CD14-positive monocyte (primary cell): ENCODE measurements around the gene TULP3. TPM values are rescaled to one million over a fixed set of nuclear protein-coding genes. Genes with fewer than 3 reads are reported as not detected.

Experiments used
- DNase-seq, 3 donors: peaks; one replicate each; pipeline ENCODE4 v3.0.0-alpha.2; 2011 to 2022
- H2AFZ ChIP-seq: 2 replicates; pipeline ENCODE4 v1.6.0; 2012; ENCODE audit warnings: mild to moderate bottlenecking, low read depth, low read length, inconsistent platforms; ENCODE audit not compliant: insufficient read depth, poor library complexity, severe bottlenecking
- H3K27ac ChIP-seq, 2 donors: 1 replicate in 1 of 2; 2 replicates in 1 of 2; pipeline ENCODE4 v1.5.1; 2012 to 2013; ENCODE audit warnings: low read length in 2 of 2, control low read depth in 1 of 2, inconsistent platforms in 1 of 2, low read depth in 1 of 2, mild to moderate bottlenecking in 1 of 2
- H3K27me3 ChIP-seq, 2 donors: one replicate each; pipeline versions ENCODE4 v1.6.0 to v1.6.1; 2011 to 2013; ENCODE audit warnings: low read length in 2 of 2; ENCODE audit not compliant: control insufficient read depth in 2 of 2, insufficient read depth in 2 of 2
- H3K36me3 ChIP-seq, 2 donors: replicated peaks in 1 of 2; 1 replicate in 1 of 2; 2 replicates in 1 of 2; pipeline versions ENCODE4 v1.5.1 to v1.6.1; 2012 to 2013; ENCODE audit warnings: low read length in 2 of 2, control low read depth in 1 of 2, inconsistent platforms in 1 of 2, mild to moderate bottlenecking in 1 of 2; ENCODE audit not compliant: insufficient read depth in 2 of 2, control insufficient read depth in 1 of 2
- H3K4me1 ChIP-seq, 2 donors: 1 replicate in 1 of 2; 2 replicates in 1 of 2; pipeline versions ENCODE4 v1.5.1 to v1.6.1; 2012 to 2013; ENCODE audit warnings: low read length in 2 of 2, control low read depth in 1 of 2, inconsistent platforms in 1 of 2, mild to moderate bottlenecking in 1 of 2, moderate library complexity in 1 of 2; ENCODE audit not compliant: insufficient read depth in 2 of 2, control insufficient read depth in 1 of 2
- H3K4me2 ChIP-seq: replicated peaks from 2 replicates; pipeline ENCODE3; 2012; ENCODE audit warnings: low read length, moderate library complexity, mild to moderate bottlenecking; ENCODE audit not compliant: poor library complexity, severe bottlenecking; ENCODE audit errors: extremely low read depth
- H3K4me3 ChIP-seq, 3 experiments: fragments of 200-600 bp in 1 of 3; sonication (generic) in 1 of 3; replicated peaks in 1 of 3; 1 replicate in 2 of 3; 2 replicates in 1 of 3; pipeline ENCODE4 v1.5.1; 2011 to 2013; ENCODE audit warnings: low read length in 3 of 3, mild to moderate bottlenecking in 3 of 3, control low read depth in 2 of 3, low read depth in 2 of 3, inconsistent platforms in 1 of 3, moderate library complexity in 1 of 3
- H3K79me2 ChIP-seq: 2 replicates; pipeline ENCODE4 v1.6.0; 2012; ENCODE audit warnings: mild to moderate bottlenecking, control low read depth, inconsistent platforms, low read length, moderate library complexity; ENCODE audit not compliant: insufficient read depth
- H3K9ac ChIP-seq: 2 replicates; pipeline ENCODE4 v1.6.0; 2017; ENCODE audit warnings: low read length, mild to moderate bottlenecking; ENCODE audit not compliant: insufficient read depth, poor library complexity, severe bottlenecking
- H3K9me3 ChIP-seq, 2 donors: replicated peaks in 1 of 2; 1 replicate in 1 of 2; 2 replicates in 1 of 2; pipeline versions ENCODE4 v1.5.1 to v1.6.1; 2012 to 2013; ENCODE audit warnings: low read length in 2 of 2, control low read depth in 1 of 2; ENCODE audit not compliant: control insufficient read depth in 1 of 2, insufficient read depth in 1 of 2
- H4K20me1 ChIP-seq: 2 replicates; pipeline ENCODE4 v1.6.0; 2012; ENCODE audit warnings: mild to moderate bottlenecking, low read length, control low read depth, moderate library complexity; ENCODE audit not compliant: insufficient read depth
- H3K27ac Mint-ChIP-seq, 7 donors: one replicate each; pipeline ENCODE4 v1.8.0; 2020; ENCODE audit warnings: mild to moderate bottlenecking in 7 of 7, mixed read lengths in 7 of 7, moderate library complexity in 6 of 7, inconsistent platforms in 2 of 7
- H3K27me3 Mint-ChIP-seq, 3 donors: one replicate each; pipeline ENCODE4 v1.8.0; 2021 to 2022; ENCODE audit warnings: low read depth in 3 of 3, mild to moderate bottlenecking in 3 of 3, mixed read lengths in 3 of 3, moderate library complexity in 3 of 3, inconsistent platforms in 1 of 3
- H3K36me3 Mint-ChIP-seq, 2 donors: one replicate each; pipeline ENCODE4 v1.8.0; 2020; ENCODE audit warnings: mixed read lengths in 2 of 2, inconsistent platforms in 1 of 2, mild to moderate bottlenecking in 1 of 2
- H3K4me1 Mint-ChIP-seq: one replicate; pipeline ENCODE4 v1.8.0; 2020; ENCODE audit warnings: mild to moderate bottlenecking, mixed read lengths
- H3K4me3 Mint-ChIP-seq, 2 donors: one replicate each; pipeline ENCODE4 v1.8.0; 2020; ENCODE audit warnings: mild to moderate bottlenecking in 2 of 2, mixed read lengths in 2 of 2, moderate library complexity in 1 of 2
- H3K9me3 Mint-ChIP-seq, 7 donors: one replicate each; pipeline ENCODE4 v1.8.0; 2020 to 2022; ENCODE audit warnings: mixed read lengths in 7 of 7, mild to moderate bottlenecking in 6 of 7, moderate library complexity in 6 of 7, inconsistent platforms in 2 of 7
- CTCF ChIP-seq: fragments of 200-600 bp; IDR thresholded peaks from one replicate; pipeline ENCODE4 v1.8.0; 2022; ENCODE audit warnings: antibody characterized with exemption, mild to moderate bottlenecking
- WGBS: methylation state at CpG from one replicate; pipeline ENCODE4 v1.1.5; 2013; ENCODE audit warnings: missing lambda C conversion rate; ENCODE audit not compliant: insufficient coverage; 5-methylcytosine and 5-hydroxymethylcytosine counted together
- intact Hi-C, 2 donors: fragments of 100-400 bp; cut with micrococcal nuclease; formaldehyde crosslinking; loops; one replicate each; pipeline versions ENCODE4 v1.15.0 to v1.15.1; 2023
- polyA plus RNA-seq, 3 donors: library from polyadenylated mRNA; depleted of rRNA in 1 of 3; unstranded in 2 of 3; stranded (reverse) in 1 of 3; fragments of 300-500 nt in 2 of 3; fragments of >200 nt in 1 of 3; fragmentation: Illumina TruSeq in 2 of 3; gene quantifications; 1 replicate in 2 of 3; 2 replicates in 1 of 3; pipeline ENCODE4 v1.2.3, GENCODE V29; 2012 to 2021

Gene TULP3
- polyA plus RNA-seq, 3 donors = 1.7 to 3.6 (median 2.3) TPM

- intact Hi-C loops = loop anchor here in 1 of 2 donors (2.0 kb wide), 1 partner anchor 13 kb away; the partner anchor contains the start of genes FOXM1 and RHNO1
- Mint-ChIP-seq H3K4me3 (peak overlapping the region; percentile 95 to 96), H3K27me3 (peaks cover 4 to 14% (median 13%) of the 10 kb centered on the region in 3 donors), H3K9me3 (no peaks in the 10 kb centered on the region), H3K4me1 (peaks cover 15% of the 10 kb centered on the region), H3K36me3 (peaks cover 15 to 22% of the 10 kb centered on the region in 2 donors), H3K27ac (peak overlapping the region; percentile 57 to 89 (median 70))
- 79% methylated on average over 10 of the region's 10 CpGs for WGBS
- Histone ChIP-seq H3K79me2 (peaks cover 6% of the 10 kb centered on the region), H3K27ac (peak overlapping the region in 1 of 2 donors; percentile 49), H3K4me3 (peak overlapping the region; percentile 53 to 90 (median 81)), H3K4me1 (peaks cover 12 to 17% of the 10 kb centered on the region in 2 donors), H3K36me3 (peaks cover 0 to 17% of the 10 kb centered on the region in 2 donors), H3K9ac (peak overlapping the region; percentile 50), H4K20me1 (no peaks in the 10 kb centered on the region), H3K4me2 (peak overlapping the region; percentile 100), H3K9me3 (no peaks in the 10 kb centered on the region), H3K27me3 (peaks cover 0 to 4% of the 10 kb centered on the region in 2 donors), H2AFZ (peak overlapping the region; percentile 97)
- DNase-seq = no peak
- no peak for TF ChIP-seq CTCF
Observed at GRCh38 chr12:2890001-2890387, 697 bp upstream of the TULP3 start.

- peaks cover 12 to 16% of the 10 kb centered on the region in 2 donors for H3K36me3 Mint-ChIP-seq
- H3K4me2 ChIP-seq = peak overlapping the region; percentile 100
- intact Hi-C loops = loop anchor here in 1 of 2 donors (2.0 kb wide), 1 partner anchor 15 kb away; the partner anchor contains the start of genes FOXM1 and RHNO1
- H3K9me3 Mint-ChIP-seq = no peaks in the 10 kb centered on the region
- no peak overlapping the region for H3K27ac ChIP-seq
- no peaks in the 10 kb centered on the region for H3K9me3 ChIP-seq
- H3K4me3 ChIP-seq = peak overlapping the region; percentile 45 to 90 (median 81)
- H4K20me1 ChIP-seq = no peaks in the 10 kb centered on the region
- peak overlapping the region in 5 of 7 donors; percentile 19 to 91 (median 81) for H3K27ac Mint-ChIP-seq
- DNase-seq = peak in 2 of 3 donors; percentile 5 to 14
- peaks cover 12 to 17% of the 10 kb centered on the region in 2 donors for H3K4me1 ChIP-seq
- H3K4me1 Mint-ChIP-seq = peaks cover 13% of the 10 kb centered on the region
- peaks cover 0 to 12% of the 10 kb centered on the region in 2 donors for H3K36me3 ChIP-seq
- H3K27me3 ChIP-seq = peaks cover 0 to 4% of the 10 kb centered on the region in 2 donors
- H3K79me2 ChIP-seq = no peaks in the 10 kb centered on the region
- H3K9ac ChIP-seq = peak overlapping the region; percentile 60
- H3K4me3 Mint-ChIP-seq = peak overlapping the region; percentile 95 to 96
- H3K27me3 Mint-ChIP-seq = peaks cover 4 to 13% (median 11%) of the 10 kb centered on the region in 3 donors
- no peak for TF ChIP-seq CTCF
- WGBS = 19% methylated on average over 27 of the region's 42 CpGs
- peak overlapping the region; percentile 97 for H2AFZ ChIP-seq
Observed at GRCh38 chr12:2891240-2892053, 756 bp downstream of the TULP3 start.
